HEK293 (cell line): ENCODE data around the gene METTL17.

ENCODE experiments used
- CTCF ChIA-PET: fragments of 350-600 bp; formaldehyde crosslinking; extraction: SDS; loops from one replicate; lab custom pipeline; 2021; ENCODE audit warnings: antibody characterized with exemption; lab: Yijun Ruan, JAX
- POLR2A ChIA-PET: fragments of 300-600 bp; formaldehyde crosslinking; extraction: SDS; loops from one replicate; lab custom pipeline; 2020; ENCODE audit warnings: antibody characterized with exemption, inconsistent platforms; lab: Yijun Ruan, JAX
- H3K27ac ChIP-seq: fragments of 200-500 bp; sonication (Bioruptor generic); 2 replicates; pipeline ENCODE4 v1.5.1; 2014; ENCODE audit warnings: low read depth, low read length, control low read depth, inconsistent platforms; ENCODE audit errors: extremely low read depth
- H3K36me3 ChIP-seq, 2 experiments: fragments of 200-500 bp in 1 of 2; sonication (Bioruptor generic) in 1 of 2; 1 replicate in 1 of 2; 2 replicates in 1 of 2; pipeline ENCODE4 v1.5.1; 2014 to 2017; ENCODE audit warnings: inconsistent platforms in 2 of 2, low read length in 2 of 2; ENCODE audit not compliant: control insufficient read depth in 2 of 2, insufficient read depth in 1 of 2
- H3K4me1 ChIP-seq: fragments of 200-500 bp; sonication (Bioruptor generic); 2 replicates; pipeline ENCODE4 v1.5.1; 2014; ENCODE audit warnings: mild to moderate bottlenecking, low read length, inconsistent platforms; ENCODE audit not compliant: control insufficient read depth, insufficient read depth
- H3K4me3 ChIP-seq: 2 replicates; pipeline ENCODE4 v1.5.1; 2011; ENCODE audit warnings: low read depth, mild to moderate bottlenecking, control low read depth, low read length, moderate library complexity
- H3K9me3 ChIP-seq: fragments of 200-500 bp; sonication (Bioruptor generic); 2 replicates; pipeline ENCODE4 v1.5.1; 2014; ENCODE audit warnings: low read depth, low read length, inconsistent platforms; ENCODE audit not compliant: control insufficient read depth, insufficient read depth
- MZF1 ChIP-seq: fragments of 450-650 bp; formaldehyde crosslinking; IDR thresholded peaks from 2 replicates; pipeline ENCODE4 v1.5.1; 2017; ENCODE audit warnings: missing biosample characterization, missing genetic modification characterization, borderline replicate concordance
- SCRT1 ChIP-seq: fragments of 450-650 bp; formaldehyde crosslinking; IDR thresholded peaks from 2 replicates; pipeline ENCODE4 v1.5.1; 2016; ENCODE audit warnings: missing biosample characterization, missing genetic modification characterization, borderline replicate concordance
- ZFHX2 ChIP-seq: fragments of 450-650 bp; formaldehyde crosslinking; conservative IDR thresholded peaks from 2 replicates; pipeline ENCODE4 v1.5.1; 2016; ENCODE audit warnings: missing biosample characterization, missing genetic modification characterization
- ZNF335 ChIP-seq: fragments of 450-650 bp; formaldehyde crosslinking; conservative IDR thresholded peaks from 2 replicates; pipeline ENCODE4 v1.5.1; 2016; ENCODE audit warnings: missing biosample characterization, missing genetic modification characterization
- ZNF366 ChIP-seq: fragments of 450-650 bp; formaldehyde crosslinking; conservative IDR thresholded peaks from 2 replicates; pipeline ENCODE4 v1.5.1; 2016; ENCODE audit warnings: missing biosample characterization, missing genetic modification characterization
- ZSCAN16 ChIP-seq: fragments of 450-650 bp; formaldehyde crosslinking; IDR thresholded peaks from 2 replicates; pipeline ENCODE4 v1.5.1; 2016; ENCODE audit warnings: missing biosample characterization, missing genetic modification characterization
- TF ChIP-seq, protein P1 (sequence below): fragments of 450-650 bp; formaldehyde crosslinking; IDR thresholded peaks from 2 replicates; pipeline ENCODE4 v1.5.1; 2017; ENCODE audit warnings: missing biosample characterization, missing genetic modification characterization
- TF ChIP-seq, protein P2 (sequence below): fragments of 450-650 bp; formaldehyde crosslinking; IDR thresholded peaks from 2 replicates; pipeline ENCODE4 v1.5.1; 2016; ENCODE audit warnings: missing biosample characterization, missing genetic modification characterization
- TF ChIP-seq, protein P3 (sequence below): fragments of 450-650 bp; formaldehyde crosslinking; IDR thresholded peaks from 2 replicates; pipeline ENCODE4 v1.5.1; 2016; ENCODE audit warnings: missing biosample characterization, missing genetic modification characterization
- TF ChIP-seq, protein P4 (sequence below): sonication (generic); formaldehyde crosslinking; IDR thresholded peaks from 2 replicates; pipeline ENCODE4 v1.8.1; 2022; ENCODE audit warnings: mild to moderate bottlenecking, moderate library complexity, missing genetic modification reagents

Gene METTL17

DNA sequence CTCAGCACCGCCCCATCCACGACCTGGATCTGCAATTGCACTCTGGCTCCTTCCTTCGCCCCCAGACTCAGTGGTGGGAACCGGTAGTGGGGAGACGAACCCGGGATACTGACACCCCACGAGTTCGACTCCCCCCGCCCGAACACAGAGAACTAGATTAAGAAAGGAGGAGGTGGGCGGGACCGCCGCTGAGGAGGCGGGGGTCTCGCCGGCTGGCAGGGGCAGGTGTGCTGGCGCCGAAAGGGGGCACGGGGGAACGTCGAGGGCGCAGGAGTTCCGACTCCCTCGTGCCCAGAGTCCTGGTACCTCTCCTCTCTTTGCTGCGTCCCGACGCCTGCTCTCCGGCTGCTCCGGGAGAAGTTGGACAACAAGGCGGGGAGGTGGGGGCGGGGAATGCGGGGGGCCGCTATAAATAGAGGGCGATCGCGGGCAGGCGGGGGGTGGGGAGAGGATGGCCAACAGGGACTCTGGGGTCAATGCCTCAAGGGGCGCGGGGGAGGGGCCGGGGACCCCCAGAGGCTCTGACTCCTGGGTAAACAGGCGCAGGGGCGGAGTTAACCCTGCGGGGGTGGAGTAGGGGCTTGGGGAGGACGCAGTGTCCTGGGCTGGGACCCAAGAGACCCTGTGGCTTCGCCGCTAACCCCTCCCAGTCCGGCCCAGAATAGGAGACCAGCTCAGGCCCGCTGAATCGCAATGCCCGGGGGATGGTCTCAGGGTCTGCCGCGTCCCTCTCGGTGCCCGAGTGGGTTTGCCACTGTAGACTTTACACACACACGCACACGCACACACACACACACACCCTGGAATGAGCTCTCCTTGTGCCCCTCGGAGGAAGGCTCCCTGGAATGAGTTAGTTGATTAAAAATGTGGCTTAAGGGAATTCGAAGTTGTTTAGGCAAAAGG, 35.8 kb downstream of the METTL17 start:
- CTCF ChIA-PET: interaction anchor here (0.5 to 3.7 kb wide), 4 partner anchors 10 to 110 kb away, joined by 3 to 34 read pairs (median 4); no protein-coding TSS in a partner anchor
- peak overlapping the region; percentile 69 for H3K4me3 ChIP-seq
- POLR2A ChIA-PET: interaction anchor here (0.7 to 1.2 kb wide), 3 partner anchors 11 to 46 kb away, joined by 3 to 8 read pairs (median 5); partner anchors contain the start of gene ARHGEF40
- peaks cover 10% of the 10 kb centered on the region; the same call in 1 of the 2 replicates for H3K4me1 ChIP-seq
- no peak overlapping the region for H3K27ac ChIP-seq
- H3K9me3 ChIP-seq: no peaks in the 10 kb centered on the region
- TF ChIP-seq, protein P1, sequence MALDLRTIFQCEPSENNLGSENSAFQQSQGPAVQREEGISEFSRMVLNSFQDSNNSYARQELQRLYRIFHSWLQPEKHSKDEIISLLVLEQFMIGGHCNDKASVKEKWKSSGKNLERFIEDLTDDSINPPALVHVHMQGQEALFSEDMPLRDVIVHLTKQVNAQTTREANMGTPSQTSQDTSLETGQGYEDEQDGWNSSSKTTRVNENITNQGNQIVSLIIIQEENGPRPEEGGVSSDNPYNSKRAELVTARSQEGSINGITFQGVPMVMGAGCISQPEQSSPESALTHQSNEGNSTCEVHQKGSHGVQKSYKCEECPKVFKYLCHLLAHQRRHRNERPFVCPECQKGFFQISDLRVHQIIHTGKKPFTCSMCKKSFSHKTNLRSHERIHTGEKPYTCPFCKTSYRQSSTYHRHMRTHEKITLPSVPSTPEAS (tag by site-specific recombination): peak; percentile 34; the same call in 1 of the 2 replicates
- TF ChIP-seq, protein P2, sequence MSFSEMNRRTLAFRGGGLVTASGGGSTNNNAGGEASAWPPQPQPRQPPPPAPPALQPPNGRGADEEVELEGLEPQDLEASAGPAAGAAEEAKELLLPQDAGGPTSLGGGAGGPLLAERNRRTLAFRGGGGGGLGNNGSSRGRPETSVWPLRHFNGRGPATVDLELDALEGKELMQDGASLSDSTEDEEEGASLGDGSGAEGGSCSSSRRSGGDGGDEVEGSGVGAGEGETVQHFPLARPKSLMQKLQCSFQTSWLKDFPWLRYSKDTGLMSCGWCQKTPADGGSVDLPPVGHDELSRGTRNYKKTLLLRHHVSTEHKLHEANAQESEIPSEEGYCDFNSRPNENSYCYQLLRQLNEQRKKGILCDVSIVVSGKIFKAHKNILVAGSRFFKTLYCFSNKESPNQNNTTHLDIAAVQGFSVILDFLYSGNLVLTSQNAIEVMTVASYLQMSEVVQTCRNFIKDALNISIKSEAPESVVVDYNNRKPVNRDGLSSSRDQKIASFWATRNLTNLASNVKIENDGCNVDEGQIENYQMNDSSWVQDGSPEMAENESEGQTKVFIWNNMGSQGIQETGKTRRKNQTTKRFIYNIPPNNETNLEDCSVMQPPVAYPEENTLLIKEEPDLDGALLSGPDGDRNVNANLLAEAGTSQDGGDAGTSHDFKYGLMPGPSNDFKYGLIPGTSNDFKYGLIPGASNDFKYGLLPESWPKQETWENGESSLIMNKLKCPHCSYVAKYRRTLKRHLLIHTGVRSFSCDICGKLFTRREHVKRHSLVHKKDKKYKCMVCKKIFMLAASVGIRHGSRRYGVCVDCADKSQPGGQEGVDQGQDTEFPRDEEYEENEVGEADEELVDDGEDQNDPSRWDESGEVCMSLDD (tag by site-specific recombination): peak; percentile 23; the same call in 1 of the 2 replicates
- TF ChIP-seq, protein P3, sequence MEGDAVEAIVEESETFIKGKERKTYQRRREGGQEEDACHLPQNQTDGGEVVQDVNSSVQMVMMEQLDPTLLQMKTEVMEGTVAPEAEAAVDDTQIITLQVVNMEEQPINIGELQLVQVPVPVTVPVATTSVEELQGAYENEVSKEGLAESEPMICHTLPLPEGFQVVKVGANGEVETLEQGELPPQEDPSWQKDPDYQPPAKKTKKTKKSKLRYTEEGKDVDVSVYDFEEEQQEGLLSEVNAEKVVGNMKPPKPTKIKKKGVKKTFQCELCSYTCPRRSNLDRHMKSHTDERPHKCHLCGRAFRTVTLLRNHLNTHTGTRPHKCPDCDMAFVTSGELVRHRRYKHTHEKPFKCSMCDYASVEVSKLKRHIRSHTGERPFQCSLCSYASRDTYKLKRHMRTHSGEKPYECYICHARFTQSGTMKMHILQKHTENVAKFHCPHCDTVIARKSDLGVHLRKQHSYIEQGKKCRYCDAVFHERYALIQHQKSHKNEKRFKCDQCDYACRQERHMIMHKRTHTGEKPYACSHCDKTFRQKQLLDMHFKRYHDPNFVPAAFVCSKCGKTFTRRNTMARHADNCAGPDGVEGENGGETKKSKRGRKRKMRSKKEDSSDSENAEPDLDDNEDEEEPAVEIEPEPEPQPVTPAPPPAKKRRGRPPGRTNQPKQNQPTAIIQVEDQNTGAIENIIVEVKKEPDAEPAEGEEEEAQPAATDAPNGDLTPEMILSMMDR (tag by site-specific recombination): no peak
- TF ChIP-seq, protein P4, sequence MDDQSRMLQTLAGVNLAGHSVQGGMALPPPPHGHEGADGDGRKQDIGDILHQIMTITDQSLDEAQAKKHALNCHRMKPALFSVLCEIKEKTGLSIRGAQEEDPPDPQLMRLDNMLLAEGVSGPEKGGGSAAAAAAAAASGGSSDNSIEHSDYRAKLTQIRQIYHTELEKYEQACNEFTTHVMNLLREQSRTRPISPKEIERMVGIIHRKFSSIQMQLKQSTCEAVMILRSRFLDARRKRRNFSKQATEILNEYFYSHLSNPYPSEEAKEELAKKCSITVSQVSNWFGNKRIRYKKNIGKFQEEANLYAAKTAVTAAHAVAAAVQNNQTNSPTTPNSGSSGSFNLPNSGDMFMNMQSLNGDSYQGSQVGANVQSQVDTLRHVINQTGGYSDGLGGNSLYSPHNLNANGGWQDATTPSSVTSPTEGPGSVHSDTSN: no peak
- no peak for TF ChIP-seq ZNF366 (tag by site-specific recombination)
- TF ChIP-seq SCRT1 (tag by site-specific recombination): no peak
- TF ChIP-seq ZFHX2 (tag by site-specific recombination): no peak
- TF ChIP-seq MZF1: no peak
- TF ChIP-seq, all 188 proteins: peak for 2
- peaks cover 0 to 17% of the 10 kb centered on the region in 2 experiments; a peak in 1 of 3 replicates for H3K36me3 ChIP-seq

DNA sequence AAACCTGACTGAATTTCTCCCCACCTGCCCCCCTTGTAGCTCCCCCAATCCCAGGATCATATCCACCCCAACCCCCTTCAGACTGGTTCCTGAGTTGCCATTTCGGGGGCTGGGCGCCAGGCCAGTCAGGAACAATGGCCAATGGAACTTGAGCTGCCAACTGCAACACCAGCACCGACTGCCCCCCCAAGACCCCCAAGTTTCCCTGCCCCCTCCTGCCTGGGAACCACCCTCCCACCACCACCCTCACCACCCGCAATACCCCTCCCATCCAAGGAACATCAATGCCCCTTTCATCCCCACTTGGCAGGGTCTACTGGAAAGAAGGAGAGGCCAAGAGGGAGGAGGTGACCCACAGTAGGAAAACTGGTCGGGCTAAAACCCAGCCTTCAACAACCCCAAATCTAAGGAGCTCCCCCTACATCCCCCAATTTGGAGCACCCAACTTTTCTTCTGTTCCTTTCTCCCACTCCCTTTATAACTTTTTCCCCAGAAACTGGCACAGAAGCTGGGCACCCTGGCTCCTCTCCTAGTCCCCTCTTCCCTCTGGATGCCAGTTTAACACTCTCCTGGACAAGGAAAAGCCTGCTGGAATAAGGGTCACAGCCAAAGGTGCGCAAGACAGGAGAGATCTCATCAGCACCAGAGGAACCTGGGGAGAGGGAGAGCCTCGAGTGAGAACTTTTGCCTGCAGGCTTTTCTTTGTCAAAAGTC, 36.7 kb downstream of the METTL17 start:
- no peak overlapping the region for H3K27ac ChIP-seq
- ChIA-PET CTCF (interaction anchor here (0.5 to 3.7 kb wide), 6 partner anchors 11 to 109 kb away, joined by 3 to 34 read pairs (median 3); no protein-coding TSS in a partner anchor), POLR2A (interaction anchor here (1.2 kb wide), 1 partner anchor 44 kb away, joined by 8 read pairs; the partner anchor contains the start of gene ARHGEF40)
- H3K36me3 ChIP-seq: peaks cover 0 to 9% of the 10 kb centered on the region in 2 experiments; a peak in 1 of 3 replicates
- H3K4me3 ChIP-seq: no peak overlapping the region
- H3K9me3 ChIP-seq: no peaks in the 10 kb centered on the region
- peaks cover 10% of the 10 kb centered on the region; the same call in 1 of the 2 replicates for H3K4me1 ChIP-seq
- TF ChIP-seq ZNF335 (tag by site-specific recombination): 0 out of 2 replicates have a peak, but pooled peaks have one; percentile 24
- TF ChIP-seq ZSCAN16 (tag by site-specific recombination): no peak
- TF ChIP-seq, all 188 proteins: peak for 1
